D341Med (cell line): ENCODE data around the gene BTBD17.

Experiments
- DNase-seq: peaks from one replicate; pipeline ENCODE4 v3.0.0; 2012; ENCODE audit warnings: low spot score

BTBD17 gene

GRCh38 chr17:74387365-74388218, 25.9 kb upstream of the BTBD17 start:
- no peak for DNase-seq

- DNase-seq: no peak
Measured at GRCh38 chr17:74386386-74386785, 24.7 kb upstream of the BTBD17 start.

GRCh38 chr17:74385201-74385600, 23.5 kb upstream of the BTBD17 start:
- DNase-seq: no peak

GRCh38 chr17:74383141-74383540, 21.5 kb upstream of the BTBD17 start:
- DNase-seq: no peak

GRCh38 chr17:74380959-74381808, 19.5 kb upstream of the BTBD17 start:
- no peak for DNase-seq

- DNase-seq: no peak
Measured at GRCh38 chr17:74380086-74380958, 18.7 kb upstream of the BTBD17 start.

GRCh38 chr17:74379495-74380085, 17.9 kb upstream of the BTBD17 start:
- DNase-seq: peak; percentile 97

GRCh38 chr17:74374858-74375257, 13.2 kb upstream of the BTBD17 start:
- no peak for DNase-seq

- DNase-seq: no peak
Measured at GRCh38 chr17:74373838-74374606, 12.4 kb upstream of the BTBD17 start.

- no peak for DNase-seq
Measured at GRCh38 chr17:74372426-74372825, 10.8 kb upstream of the BTBD17 start.

- no peak for DNase-seq
Measured at GRCh38 chr17:74371653-74372147, 10.0 kb upstream of the BTBD17 start.

- no peak for DNase-seq
Measured at GRCh38 chr17:74369665-74370490, 8.2 kb upstream of the BTBD17 start.

GRCh38 chr17:74369221-74369620, 7.6 kb upstream of the BTBD17 start:
- DNase-seq: no peak

- peak; percentile 90 for DNase-seq
Measured at GRCh38 chr17:74368341-74369081, 6.8 kb upstream of the BTBD17 start.

- no peak for DNase-seq
Measured at GRCh38 chr17:74367206-74367605, 5.5 kb upstream of the BTBD17 start, which contains the start of gene GPR142. TSS of gene GPR142 (plus strand) at chr17:74367506. CDS start at chr17:74369541, 2,035 bp downstream.

GRCh38 chr17:74362810-74363498, 1.3 kb upstream of the BTBD17 start:
- no peak for DNase-seq

GRCh38 chr17:74362069-74362405, 369 bp upstream of the BTBD17 start:
- no peak for DNase-seq

- no peak for DNase-seq
Measured at GRCh38 chr17:74360899-74361229, 804 bp downstream of the BTBD17 start.

GRCh38 chr17:74359916-74360315, 1.8 kb downstream of the BTBD17 start:
- DNase-seq: no peak
